Thymus (tissue), 11 donors: ENCODE measurements around the gene PLEKHA1. TPM values are rescaled to one million over a fixed set of nuclear protein-coding genes. Genes with fewer than 3 reads are reported as not detected.

Experiments used
- DNase-seq, 9 donors: peaks; one replicate each; pipeline ENCODE4 v3.0.0-alpha.2; 2013; ENCODE audit warnings: low spot score in 9 of 9, low read depth in 6 of 9, missing footprints in 1 of 9
- H3K27ac ChIP-seq, 2 donors: one replicate each; pipeline ENCODE4 v1.5.1; 2013; ENCODE audit warnings: control low read depth in 1 of 2, low read depth in 1 of 2, low read length in 1 of 2, mild to moderate bottlenecking in 1 of 2, moderate library complexity in 1 of 2
- H3K27me3 ChIP-seq, 2 donors: one replicate each; pipeline ENCODE4 v1.5.1; 2013; ENCODE audit warnings: low read length in 1 of 2; ENCODE audit not compliant: control insufficient read depth in 2 of 2, insufficient read depth in 1 of 2
- H3K36me3 ChIP-seq, 2 donors: one replicate each; pipeline ENCODE4 v1.5.1; 2013; ENCODE audit warnings: low read length in 1 of 2, mild to moderate bottlenecking in 1 of 2, moderate library complexity in 1 of 2; ENCODE audit not compliant: control insufficient read depth in 2 of 2, insufficient read depth in 2 of 2
- H3K4me1 ChIP-seq, 2 donors: one replicate each; pipeline ENCODE4 v1.5.1; 2013; ENCODE audit warnings: low read length in 2 of 2; ENCODE audit not compliant: control insufficient read depth in 2 of 2, insufficient read depth in 2 of 2
- H3K4me3 ChIP-seq, 2 donors: one replicate each; pipeline ENCODE4 v1.5.1; 2013; ENCODE audit warnings: low read length in 2 of 2, control low read depth in 1 of 2, mild to moderate bottlenecking in 1 of 2
- H3K9me3 ChIP-seq, 2 donors: one replicate each; pipeline ENCODE4 v1.5.1; 2013; ENCODE audit warnings: low read length in 1 of 2, mild to moderate bottlenecking in 1 of 2; ENCODE audit not compliant: control insufficient read depth in 2 of 2, insufficient read depth in 1 of 2
- WGBS: extraction: QIAGEN DNeasy Blood & Tissue Kit; methylation state at CpG from one replicate; pipeline ENCODE4 v1.1.7; 2013; 5-methylcytosine and 5-hydroxymethylcytosine counted together
- polyA plus RNA-seq: library from polyadenylated mRNA; stranded (reverse); fragments of 200-250 nt; gene quantifications from one replicate; pipeline ENCODE4 v1.2.3, GENCODE V29; 2013
- total RNA-seq: library from RNA; stranded (reverse); fragments of 120-200 nt; gene quantifications from one replicate; pipeline ENCODE4 v1.2.4, GENCODE V29; 2013
- donor health status: healthy.

Gene PLEKHA1
- total and polyA plus RNA-seq, 2 donors: 11.1 to 28.2 TPM

- H3K9me3 ChIP-seq: no peaks in the 10 kb centered on the region
- H3K4me1 ChIP-seq: no peaks in the 10 kb centered on the region
- no peak overlapping the region for H3K4me3 ChIP-seq
- no peak overlapping the region for H3K27ac ChIP-seq
- peaks cover 0 to 7% of the 10 kb centered on the region in 2 donors for H3K27me3 ChIP-seq
- no peaks in the 10 kb centered on the region for H3K36me3 ChIP-seq
- 93% methylated on average over 3 of the region's 3 CpGs for WGBS
- no peak for DNase-seq
Measured at GRCh38 chr10:122448600-122448999, 74.1 kb downstream of the PLEKHA1 start.

- WGBS: 96% methylated on average over 4 of the region's 4 CpGs
- H3K27me3 ChIP-seq: peaks cover 0 to 7% of the 10 kb centered on the region in 2 donors
Measured at GRCh38 chr10:122449153-122449552, 74.6 kb downstream of the PLEKHA1 start.

GRCh38 chr10:122450353-122450990, 76.0 kb downstream of the PLEKHA1 start:
- Histone ChIP-seq H3K27ac (no peak overlapping the region), H3K27me3 (peaks cover 0 to 7% of the 10 kb centered on the region in 2 donors), H3K4me3 (no peak overlapping the region), H3K36me3 (no peaks in the 10 kb centered on the region), H3K4me1 (no peaks in the 10 kb centered on the region), H3K9me3 (no peaks in the 10 kb centered on the region)
- DNase-seq: no peak
- WGBS: 68% methylated on average over 14 of the region's 14 CpGs

More at GRCh38 chr10:122449153-122449552, 74.6 kb downstream of the PLEKHA1 start:
- no peak for DNase-seq
- H3K9me3 ChIP-seq: no peaks in the 10 kb centered on the region
- no peak overlapping the region for H3K4me3 ChIP-seq
- H3K36me3 ChIP-seq: no peaks in the 10 kb centered on the region
- no peak overlapping the region for H3K27ac ChIP-seq
- no peaks in the 10 kb centered on the region for H3K4me1 ChIP-seq

GRCh38 chr10:122454071-122454470, 79.6 kb downstream of the PLEKHA1 start:
- H3K27ac ChIP-seq: no peak overlapping the region
- no peak for DNase-seq
- H3K4me3 ChIP-seq: no peak overlapping the region
- no peaks in the 10 kb centered on the region for H3K4me1 ChIP-seq
- peaks cover 6 to 24% of the 10 kb centered on the region in 2 donors for H3K27me3 ChIP-seq
- no peaks in the 10 kb centered on the region for H3K9me3 ChIP-seq
- no peaks in the 10 kb centered on the region for H3K36me3 ChIP-seq
- WGBS: 94% methylated on average over 3 of the region's 3 CpGs

GRCh38 chr10:122454603-122455080, 80.1 kb downstream of the PLEKHA1 start, which contains the start of gene ARMS2:
Gene ARMS2, plus strand, starts transcription at chr10:122454653. Its CDS starts 75 bp downstream, at chr10:122454728.
- Histone ChIP-seq H3K36me3 (no peaks in the 10 kb centered on the region), H3K4me1 (no peaks in the 10 kb centered on the region), H3K9me3 (no peaks in the 10 kb centered on the region), H3K27me3 (peaks cover 7 to 30% of the 10 kb centered on the region in 2 donors), H3K4me3 (no peak within 1 kb of the TSS), H3K27ac (no peak within 1 kb of the TSS)
- 95% methylated on average over 7 of the region's 7 CpGs for WGBS
- DNase-seq: no peak

GRCh38 chr10:122455376-122456079, 81.0 kb downstream of the PLEKHA1 start:
- Histone ChIP-seq H3K9me3 (no peaks in the 10 kb centered on the region), H3K4me1 (no peaks in the 10 kb centered on the region), H3K27me3 (peaks cover 14 to 35% of the 10 kb centered on the region in 2 donors), H3K36me3 (no peaks in the 10 kb centered on the region), H3K4me3 (no peak overlapping the region), H3K27ac (no peak overlapping the region)
- 94% methylated on average over 11 of the region's 11 CpGs for WGBS
- no peak for DNase-seq

GRCh38 chr10:122457934-122458333, 83.4 kb downstream of the PLEKHA1 start:
- Histone ChIP-seq H3K36me3 (no peaks in the 10 kb centered on the region), H3K27me3 (peaks cover 38 to 50% of the 10 kb centered on the region in 2 donors), H3K27ac (no peak overlapping the region), H3K9me3 (no peaks in the 10 kb centered on the region), H3K4me1 (no peaks in the 10 kb centered on the region), H3K4me3 (no peak overlapping the region)
- no peak for DNase-seq
- whole genome bisulfite sequencing: 78% methylated on average over 5 of the region's 5 CpGs

GRCh38 chr10:122458693-122459092, 84.2 kb downstream of the PLEKHA1 start:
- H3K36me3 ChIP-seq: no peaks in the 10 kb centered on the region
- H3K27ac ChIP-seq: no peak overlapping the region
- DNase-seq: no peak
- H3K4me3 ChIP-seq: no peak overlapping the region
- H3K9me3 ChIP-seq: no peaks in the 10 kb centered on the region
- WGBS: 68% methylated on average over 6 of the region's 6 CpGs
- peaks cover 40 to 57% of the 10 kb centered on the region in 2 donors for H3K27me3 ChIP-seq
- H3K4me1 ChIP-seq: no peaks in the 10 kb centered on the region

GRCh38 chr10:122459561-122460273, 85.2 kb downstream of the PLEKHA1 start:
- no peak overlapping the region for H3K27ac ChIP-seq
- peaks cover 43 to 67% of the 10 kb centered on the region in 2 donors for H3K27me3 ChIP-seq
- no peaks in the 10 kb centered on the region for H3K36me3 ChIP-seq
- H3K4me1 ChIP-seq: no peaks in the 10 kb centered on the region
- DNase-seq: no peak
- no peak overlapping the region for H3K4me3 ChIP-seq
- no peaks in the 10 kb centered on the region for H3K9me3 ChIP-seq
- 48% methylated on average over 14 of the region's 14 CpGs for WGBS
